SK-N-SH treated with all-trans-retinoic acid at 6 μM for 48 hours (cell line): ENCODE results near the gene SYCP2.

Experiments
- ATAC-seq: fragments of 200-7000 bp; cut with Tn5 transposase; 3 replicates; pipeline ENCODE4 v1.9.1; 2020; ENCODE audit warnings: mild to moderate bottlenecking, moderate library complexity
- ARNTL ChIP-seq: fragments of 450-650 bp; formaldehyde crosslinking; IDR thresholded peaks from 2 replicates; pipeline ENCODE4 v1.5.0; 2020; ENCODE audit warnings: low read depth, mild to moderate bottlenecking, moderate library complexity, borderline replicate concordance
- BACH2 ChIP-seq: fragments of 250-450 bp; sonication (Bioruptor Pico); IDR thresholded peaks from 2 replicates; pipeline ENCODE4 v1.9.0; 2021; ENCODE audit warnings: mild to moderate bottlenecking, borderline replicate concordance
- CREB5 ChIP-seq: fragments of 250-450 bp; sonication (Bioruptor Pico); IDR thresholded peaks from 2 replicates; pipeline ENCODE4 v1.5.1; 2020; ENCODE audit warnings: low read depth, mild to moderate bottlenecking, moderate library complexity
- CSRNP3 ChIP-seq: fragments of 250-450 bp; sonication (Bioruptor Pico); IDR thresholded peaks from 2 replicates; pipeline ENCODE4 v1.5.1; 2021; ENCODE audit warnings: mild to moderate bottlenecking, moderate library complexity
- ESRRG ChIP-seq: fragments of 250-450 bp; sonication (Bioruptor Pico); IDR thresholded peaks from 2 replicates; pipeline ENCODE4 v1.6.1; 2021; ENCODE audit warnings: mild to moderate bottlenecking
- GLIS3 ChIP-seq: fragments of 250-450 bp; sonication (Bioruptor Pico); IDR thresholded peaks from 2 replicates; pipeline ENCODE4 v1.5.0; 2020; ENCODE audit warnings: mild to moderate bottlenecking, moderate library complexity
- ISL1 ChIP-seq: fragments of 250-450 bp; sonication (Bioruptor Pico); IDR thresholded peaks from 2 replicates; pipeline ENCODE4 v2.1.2; 2022; ENCODE audit warnings: mild to moderate bottlenecking, moderate library complexity
- PATZ1 ChIP-seq: fragments of 250-450 bp; sonication (Bioruptor Pico); IDR thresholded peaks from 2 replicates; pipeline ENCODE4 v1.8.0; 2020; ENCODE audit warnings: mild to moderate bottlenecking, moderate library complexity, borderline replicate concordance
- POU6F1 ChIP-seq: fragments of 250-450 bp; sonication (Bioruptor Pico); IDR thresholded peaks from 2 replicates; pipeline ENCODE4 v1.8.0; 2021; ENCODE audit warnings: low read depth, mild to moderate bottlenecking, moderate library complexity, borderline replicate concordance
- TCF4 ChIP-seq: fragments of 250-450 bp; sonication (Bioruptor Pico); IDR thresholded peaks from 2 replicates; pipeline ENCODE4 v1.8.0; 2021; ENCODE audit warnings: mild to moderate bottlenecking, moderate library complexity, borderline replicate concordance
- TOX ChIP-seq: fragments of 250-450 bp; sonication (Bioruptor Pico); IDR thresholded peaks from 2 replicates; pipeline ENCODE4 v1.8.0; 2021; ENCODE audit warnings: mild to moderate bottlenecking, moderate library complexity, borderline replicate concordance
- TSHZ2 ChIP-seq: fragments of 250-450 bp; sonication (Bioruptor Pico); IDR thresholded peaks from 2 replicates; pipeline ENCODE4 v1.5.0; 2020; ENCODE audit warnings: mild to moderate bottlenecking, moderate library complexity
- ZC3H10 ChIP-seq: fragments of 250-450 bp; sonication (Bioruptor Pico); IDR thresholded peaks from 2 replicates; pipeline ENCODE4 v1.5.1; 2021; ENCODE audit warnings: mild to moderate bottlenecking, moderate library complexity
- ZFP3 ChIP-seq: fragments of 250-450 bp; sonication (Bioruptor Pico); IDR thresholded peaks from 2 replicates; pipeline ENCODE4 v1.5.0; 2020; ENCODE audit warnings: mild to moderate bottlenecking, moderate library complexity
- ZFP30 ChIP-seq: fragments of 450-650 bp; formaldehyde crosslinking; IDR thresholded peaks from 2 replicates; pipeline ENCODE4 v1.5.0; 2022; ENCODE audit warnings: mild to moderate bottlenecking, moderate library complexity
- ZNF70 ChIP-seq: fragments of 450-650 bp; formaldehyde crosslinking; IDR thresholded peaks from 2 replicates; pipeline ENCODE4 v1.5.0; 2020; ENCODE audit warnings: mild to moderate bottlenecking, moderate library complexity
- ZNF8 ChIP-seq: fragments of 450-650 bp; formaldehyde crosslinking; IDR thresholded peaks from 2 replicates; pipeline ENCODE4 v1.5.0; 2020; ENCODE audit warnings: mild to moderate bottlenecking, moderate library complexity

Gene SYCP2

GRCh38 chr20:59837623-59838394 lies 95.6 kb downstream of the SYCP2 start:
- ATAC-seq: no peak

GRCh38 chr20:59836767-59837166 lies 96.7 kb downstream of the SYCP2 start:
- no peak for ATAC-seq
- no peak for TF ChIP-seq BACH2 (CRISPR knock-in tag)
- no peak for TF ChIP-seq CSRNP3 (CRISPR knock-in tag)
- TF ChIP-seq PATZ1 (CRISPR knock-in tag): no peak
- no peak for TF ChIP-seq POU6F1 (CRISPR knock-in tag)
- TF ChIP-seq ZNF70 (CRISPR knock-in tag): no peak
- no peak for TF ChIP-seq ISL1 (CRISPR knock-in tag)
- TF ChIP-seq TOX (CRISPR knock-in tag): no peak
- no peak for TF ChIP-seq GLIS3
- TF ChIP-seq, all 23 proteins: peak for 0

More at GRCh38 chr20:59837623-59838394, 95.6 kb downstream of the SYCP2 start:
- TF ChIP-seq BACH2 (CRISPR knock-in tag) (no peak), CREB5 (CRISPR knock-in tag) (no peak), ZNF8 (no peak), ZFP3 (CRISPR knock-in tag) (no peak), POU6F1 (CRISPR knock-in tag) (no peak)

GRCh38 chr20:59835448-59836395 lies 97.7 kb downstream of the SYCP2 start:
- peak; percentile 97 for ATAC-seq
- TF ChIP-seq CSRNP3 (CRISPR knock-in tag) (no peak), CREB5 (CRISPR knock-in tag) (no peak), ISL1 (CRISPR knock-in tag) (no peak), ARNTL (CRISPR knock-in tag) (no peak), ZFP30 (no peak), TSHZ2 (CRISPR knock-in tag) (no peak), TOX (CRISPR knock-in tag) (no peak), TCF4 (CRISPR knock-in tag) (no peak), BACH2 (CRISPR knock-in tag) (no peak), ESRRG (CRISPR knock-in tag) (no peak), POU6F1 (CRISPR knock-in tag) (no peak), ZC3H10 (CRISPR knock-in tag) (no peak)
